ENCODE results near the gene ELP6.

The ELP6 gene

GRCh38 chr3:47513125-47513929 is at the start of gene ELP6:
ELP6 (minus strand) TSS chr3:47513712; CDS start chr3:47513590, 122 bp downstream.
- H3K4me3 ChIP-seq (ENCODE audit: low read depth, low read length): peak within 1 kb of the TSS; percentile 83

- no peak overlapping the region for H3K4me3 ChIP-seq (ENCODE audit: low read depth, low read length)
Observed at GRCh38 chr3:47556351-47556750, 42.8 kb upstream of the ELP6 start.

- H3K4me3 ChIP-seq (ENCODE audit: low read depth, low read length): no peak overlapping the region
Observed at GRCh38 chr3:47554335-47554734, 40.8 kb upstream of the ELP6 start.

- H3K4me3 ChIP-seq (ENCODE audit: low read depth, low read length): no peak overlapping the region
Observed at GRCh38 chr3:47553407-47553806, 39.9 kb upstream of the ELP6 start.

GRCh38 chr3:47542471-47543173 is 29.1 kb upstream of the ELP6 start:
- no peak overlapping the region for H3K4me3 ChIP-seq (ENCODE audit: low read depth, low read length)

- H3K4me3 ChIP-seq (ENCODE audit: low read depth, low read length): no peak overlapping the region
Observed at GRCh38 chr3:47541583-47542108, 28.1 kb upstream of the ELP6 start.

GRCh38 chr3:47540281-47540680 is 26.8 kb upstream of the ELP6 start:
- no peak overlapping the region for H3K4me3 ChIP-seq (ENCODE audit: low read depth, low read length)

- no peak overlapping the region for H3K4me3 ChIP-seq (ENCODE audit: low read depth, low read length)
Observed at GRCh38 chr3:47536967-47537366, 23.5 kb upstream of the ELP6 start.

GRCh38 chr3:47536221-47536891 is 22.8 kb upstream of the ELP6 start:
- no peak overlapping the region for H3K4me3 ChIP-seq (ENCODE audit: low read depth, low read length)

- no peak overlapping the region for H3K4me3 ChIP-seq (ENCODE audit: low read depth, low read length)
Observed at GRCh38 chr3:47533996-47534454, 20.5 kb upstream of the ELP6 start.

- no peak overlapping the region for H3K4me3 ChIP-seq (ENCODE audit: low read depth, low read length)
Observed at GRCh38 chr3:47533481-47533880, 20.0 kb upstream of the ELP6 start.

GRCh38 chr3:47527952-47528725 is 14.6 kb upstream of the ELP6 start:
- H3K4me3 ChIP-seq (ENCODE audit: low read depth, low read length): no peak overlapping the region

- H3K4me3 ChIP-seq (ENCODE audit: low read depth, low read length): no peak overlapping the region
Observed at GRCh38 chr3:47525617-47526016, 12.1 kb upstream of the ELP6 start.

- H3K4me3 ChIP-seq (ENCODE audit: low read depth, low read length): no peak overlapping the region
Observed at GRCh38 chr3:47523310-47524073, 10.0 kb upstream of the ELP6 start.

- H3K4me3 ChIP-seq (ENCODE audit: low read depth, low read length): no peak overlapping the region
Observed at GRCh38 chr3:47522082-47522987, 8.8 kb upstream of the ELP6 start.

- no peak overlapping the region for H3K4me3 ChIP-seq (ENCODE audit: low read depth, low read length)
Observed at GRCh38 chr3:47520756-47521155, 7.2 kb upstream of the ELP6 start.

GRCh38 chr3:47517937-47518336 is 4.4 kb upstream of the ELP6 start:
- no peak overlapping the region for H3K4me3 ChIP-seq (ENCODE audit: low read depth, low read length)

- no peak overlapping the region for H3K4me3 ChIP-seq (ENCODE audit: low read depth, low read length)
Observed at GRCh38 chr3:47515864-47516319, 2.4 kb upstream of the ELP6 start.

GRCh38 chr3:47515100-47515499 is 1.6 kb upstream of the ELP6 start:
- no peak overlapping the region for H3K4me3 ChIP-seq (ENCODE audit: low read depth, low read length)

All from iPS-11a (cell line).